HG03045 (cell line): ENCODE measurements around the gene EYA4.

Source experiments
- ATAC-seq: cut with Tn5 transposase; IDR thresholded peaks from one replicate; pipeline ENCODE4 v1.9.1; 2021; ENCODE audit warnings: mild to moderate bottlenecking, moderate library complexity; ENCODE audit not compliant: unreplicated experiment

EYA4 gene

GRCh38 chr6:133502441-133503335 lies 261.5 kb downstream of the EYA4 start:
- ATAC-seq = no peak

- no peak for ATAC-seq
Measured at GRCh38 chr6:133503336-133503729, 262.2 kb downstream of the EYA4 start.

- ATAC-seq = no peak
Measured at GRCh38 chr6:133504158-133504557, 263.0 kb downstream of the EYA4 start.

GRCh38 chr6:133504761-133505160 lies 263.6 kb downstream of the EYA4 start:
- ATAC-seq = no peak

- ATAC-seq = no peak
Measured at GRCh38 chr6:133505681-133506080, 264.5 kb downstream of the EYA4 start.

DNA sequence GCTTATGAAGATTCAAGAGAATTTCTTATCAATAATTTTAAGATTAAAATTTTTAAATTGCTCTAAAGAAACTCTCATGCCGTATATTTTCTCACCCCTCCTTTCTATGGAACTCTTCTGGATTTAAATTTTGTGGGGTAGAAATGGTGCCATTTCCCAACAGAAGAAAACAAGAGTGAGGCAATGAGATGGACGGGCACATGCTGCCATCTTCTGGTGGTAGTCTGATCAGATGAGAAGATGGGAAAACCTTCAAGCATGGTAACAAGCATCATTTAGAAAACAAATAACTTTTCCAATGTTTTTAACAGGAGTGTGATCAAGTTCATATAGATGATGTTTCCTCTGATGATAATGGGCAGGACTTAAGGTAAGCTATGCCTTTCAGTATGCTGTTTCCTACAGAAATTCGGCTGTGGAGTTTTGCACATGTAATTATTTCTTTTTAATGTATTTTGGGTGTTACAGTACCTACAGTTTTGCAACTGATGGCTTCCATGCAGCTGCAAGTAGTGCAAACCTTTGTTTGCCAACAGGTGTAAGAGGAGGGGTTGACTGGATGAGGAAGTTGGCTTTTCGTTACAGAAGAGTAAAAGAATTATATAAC lies 271.4 kb downstream of the EYA4 start:
- ATAC-seq = no peak

- no peak for ATAC-seq
Measured at GRCh38 chr6:133523816-133524215, 282.7 kb downstream of the EYA4 start.

GRCh38 chr6:133526436-133526835 lies 285.3 kb downstream of the EYA4 start:
- ATAC-seq = no peak

GRCh38 chr6:133528566-133528965 lies 287.4 kb downstream of the EYA4 start:
- ATAC-seq = no peak

GRCh38 chr6:133532908-133533307 lies 291.8 kb downstream of the EYA4 start:
- ATAC-seq = no peak

DNA sequence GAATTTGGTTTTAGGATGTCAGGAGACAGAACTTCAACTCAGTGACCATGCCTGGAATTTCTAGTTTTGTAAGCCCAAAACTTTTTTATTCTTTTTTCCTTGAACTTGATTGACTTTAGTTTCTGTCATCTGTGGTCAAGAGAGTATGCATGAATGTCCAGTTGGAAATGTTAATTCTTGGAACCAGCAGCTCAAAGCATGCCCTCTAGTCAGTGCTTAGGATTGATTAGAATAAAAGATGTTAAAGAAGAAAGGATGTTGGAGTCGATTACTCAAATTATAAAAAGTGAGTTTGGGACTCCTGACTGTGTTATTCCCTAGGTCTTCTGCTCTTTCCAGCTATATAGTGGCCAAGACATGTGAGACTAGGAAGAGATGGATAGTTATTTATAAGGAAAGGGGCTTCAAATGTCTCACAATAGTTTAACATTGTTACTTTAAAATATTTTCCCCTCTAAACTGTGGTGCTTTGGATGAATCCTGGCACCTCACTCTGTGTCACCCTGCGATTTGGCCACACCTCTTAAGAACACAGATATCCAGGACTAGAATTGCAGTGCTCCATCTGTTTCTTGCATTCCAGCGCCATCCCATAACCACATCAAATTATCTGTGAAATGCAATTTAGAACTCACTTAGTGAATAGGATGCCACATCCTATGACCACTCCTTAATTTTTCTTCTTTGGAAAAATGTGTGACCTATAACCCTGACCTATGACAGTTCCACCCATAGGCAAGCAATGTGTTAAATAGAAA lies 298.5 kb downstream of the EYA4 start:
- ATAC-seq = no peak

DNA sequence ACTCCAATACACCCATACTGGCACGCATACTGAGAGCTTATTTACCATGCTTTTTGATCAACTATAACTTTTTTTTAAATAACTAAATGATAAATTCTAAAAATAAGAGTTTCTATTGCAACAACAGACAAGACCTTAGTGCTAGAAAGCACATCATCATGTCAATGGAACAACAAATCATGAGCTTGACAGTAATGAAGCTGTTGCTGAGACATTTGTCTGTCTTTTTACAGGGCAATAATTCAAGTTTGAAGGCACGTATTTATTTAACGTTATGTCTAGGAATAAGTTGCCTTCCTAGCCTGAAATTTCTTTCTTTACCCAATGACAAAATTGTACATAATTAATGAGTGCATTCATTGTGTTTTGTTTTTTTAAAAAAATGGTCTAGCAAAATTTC lies 299.2 kb downstream of the EYA4 start:
- no peak for ATAC-seq

GRCh38 chr6:133541040-133541439 lies 299.9 kb downstream of the EYA4 start:
- no peak for ATAC-seq

- no peak for ATAC-seq
Measured at GRCh38 chr6:133542056-133542821, 301.1 kb downstream of the EYA4 start.

- ATAC-seq = no peak
Measured at GRCh38 chr6:133544419-133544818, 303.3 kb downstream of the EYA4 start.

DNA sequence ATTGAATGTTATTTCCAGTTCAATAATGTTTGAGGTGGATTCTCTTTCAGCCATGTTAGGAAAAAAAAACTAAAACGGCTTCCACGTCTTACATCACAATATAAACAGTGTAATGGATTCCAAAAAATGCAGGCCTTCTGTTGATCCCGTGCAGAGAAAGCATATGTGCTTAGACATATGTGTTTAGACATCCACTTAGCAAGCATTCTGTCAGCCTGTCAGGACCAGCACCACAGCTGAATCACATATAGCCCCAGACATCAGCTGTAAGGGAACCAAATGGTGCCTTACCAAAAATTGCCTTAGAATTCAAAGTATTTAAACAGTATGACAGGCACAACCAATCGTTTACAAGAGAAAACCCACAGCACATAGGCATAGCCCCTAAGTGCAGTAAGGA lies 304.9 kb downstream of the EYA4 start:
- no peak for ATAC-seq

DNA sequence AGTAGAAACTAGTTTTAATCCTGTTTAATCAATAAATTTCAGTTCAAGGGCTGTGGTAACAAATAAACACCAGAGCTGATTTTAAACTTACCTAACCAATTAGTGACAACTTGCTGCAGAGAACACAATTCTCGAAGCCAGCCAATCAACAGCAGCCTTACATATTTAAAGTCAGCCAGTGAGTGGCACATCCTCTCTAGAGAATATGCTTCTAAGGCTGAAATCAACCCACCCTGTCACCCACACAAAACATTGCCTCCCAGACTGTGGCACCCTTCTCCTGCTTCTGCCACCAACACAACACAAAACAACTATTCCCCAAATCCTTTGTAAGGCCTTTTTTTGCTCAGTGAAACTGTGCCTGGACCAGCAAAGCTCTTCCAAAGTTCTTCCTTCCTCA lies 306.0 kb downstream of the EYA4 start:
- no peak for ATAC-seq

- no peak for ATAC-seq
Measured at GRCh38 chr6:133548423-133549159, 307.4 kb downstream of the EYA4 start.

- ATAC-seq = no peak
Measured at GRCh38 chr6:133549371-133549801, 308.2 kb downstream of the EYA4 start.

GRCh38 chr6:133550026-133550425 lies 308.9 kb downstream of the EYA4 start:
- no peak for ATAC-seq
